Stimulated activated CD4-positive, alpha-beta T cell treated with anti-CD3 and anti-CD28 coated beads, Interleukin-2, amount 100 ng/mL, for 24 hours (primary cell): ENCODE data around the gene TTLL11.
"Not testable (repeated sequence)": the region's sequence is repeated elsewhere in the genome, so short reads cannot be mapped to it uniquely, and the experiment has no call there.

Experiments used
- DNase-seq, 2 donors: peaks; one replicate each; pipeline ENCODE4 v3.0.0-alpha.2; 2020

TTLL11 gene

GRCh38 chr9:122036988-122037387 lies 56.1 kb downstream of the TTLL11 start:
- DNase-seq, result no peak

- DNase-seq, result no peak
Observed at GRCh38 chr9:122036408-122036807, 56.7 kb downstream of the TTLL11 start.

- DNase-seq, result no peak
Observed at GRCh38 chr9:122033775-122034373, 59.2 kb downstream of the TTLL11 start.

- DNase-seq, result no peak
Observed at GRCh38 chr9:122032346-122032745, 60.8 kb downstream of the TTLL11 start.

GRCh38 chr9:122031776-122032175 lies 61.3 kb downstream of the TTLL11 start:
- no peak for DNase-seq

GRCh38 chr9:122031157-122031556 lies 62.0 kb downstream of the TTLL11 start:
- DNase-seq, result no peak

GRCh38 chr9:122030357-122030756 lies 62.8 kb downstream of the TTLL11 start:
- DNase-seq, result no peak

GRCh38 chr9:122029898-122030297 lies 63.2 kb downstream of the TTLL11 start:
- no peak for DNase-seq

GRCh38 chr9:122028089-122028488 lies 65.0 kb downstream of the TTLL11 start:
- DNase-seq, result no peak

GRCh38 chr9:122020398-122020797 lies 72.7 kb downstream of the TTLL11 start:
- no peak for DNase-seq

GRCh38 chr9:122016744-122017143 lies 76.4 kb downstream of the TTLL11 start:
- DNase-seq, result no peak

- no peak for DNase-seq
Observed at GRCh38 chr9:122016309-122016708, 76.8 kb downstream of the TTLL11 start.

- no peak for DNase-seq
Observed at GRCh38 chr9:122015170-122015821, 77.8 kb downstream of the TTLL11 start.

- no peak for DNase-seq
Observed at GRCh38 chr9:122011818-122012498, 81.2 kb downstream of the TTLL11 start.

GRCh38 chr9:122008559-122008958 lies 84.5 kb downstream of the TTLL11 start:
- DNase-seq, result no peak

GRCh38 chr9:122007837-122008236 lies 85.3 kb downstream of the TTLL11 start:
- DNase-seq, result no peak

- DNase-seq, result no peak
Observed at GRCh38 chr9:122005597-122005996, 87.5 kb downstream of the TTLL11 start.

- DNase-seq, result no peak
Observed at GRCh38 chr9:122004589-122004988, 88.5 kb downstream of the TTLL11 start.

- DNase-seq, result no peak
Observed at GRCh38 chr9:122001491-122002201, 91.5 kb downstream of the TTLL11 start.

- not testable (repeated sequence) for DNase-seq
Observed at GRCh38 chr9:122000526-122000925, 92.6 kb downstream of the TTLL11 start.

GRCh38 chr9:121999556-121999955 lies 93.6 kb downstream of the TTLL11 start:
- DNase-seq, result peak in 1 of 2 donors; percentile 12

- no peak for DNase-seq
Observed at GRCh38 chr9:121998513-121999049, 94.5 kb downstream of the TTLL11 start.

GRCh38 chr9:121997791-121998190 lies 95.3 kb downstream of the TTLL11 start:
- DNase-seq, result no peak
